Smooth muscle cell (in vitro differentiated cells): ENCODE results near the gene KIF5A. TPM values are rescaled to one million over a fixed set of nuclear protein-coding genes. Genes with fewer than 3 reads are reported as not detected.
"Not testable (repeated sequence)": the region's sequence is repeated elsewhere in the genome, so short reads cannot be mapped to it uniquely, and the experiment has no call there.

Source experiments
- DNase-seq: peaks from one replicate; lab custom pipeline; 2025; ENCODE audit not compliant: unreplicated experiment; lab: John Stamatoyannopoulos, UW
- H2AFZ ChIP-seq: fragments of 200-600 bp; sonication (generic); 2 replicates; pipeline ENCODE4 v1.6.0; 2016; ENCODE audit warnings: antibody characterized with exemption, low read depth, mild to moderate bottlenecking
- H3F3A ChIP-seq: fragments of 200-600 bp; sonication (generic); 2 replicates; pipeline ENCODE4 v1.6.0; 2017; ENCODE audit warnings: antibody characterized with exemption, low read depth
- H3K27ac ChIP-seq: fragments of 200-600 bp; sonication (generic); 2 replicates; pipeline ENCODE4 v1.5.1; 2016; ENCODE audit warnings: low read depth, mild to moderate bottlenecking
- H3K27me3 ChIP-seq: fragments of 200-600 bp; sonication (generic); 2 replicates; pipeline ENCODE4 v1.6.1; 2016; ENCODE audit warnings: low read depth, mild to moderate bottlenecking
- H3K36me3 ChIP-seq: fragments of 200-600 bp; sonication (generic); 2 replicates; pipeline ENCODE4 v1.5.1; 2016; ENCODE audit warnings: low read depth
- H3K4me1 ChIP-seq: fragments of 200-600 bp; sonication (generic); 2 replicates; pipeline ENCODE4 v1.5.1; 2016; ENCODE audit warnings: low read depth
- H3K4me2 ChIP-seq: fragments of 200-600 bp; sonication (generic); 2 replicates; pipeline ENCODE4 v1.6.0; 2016; ENCODE audit warnings: mild to moderate bottlenecking
- H3K4me3 ChIP-seq: fragments of 200-600 bp; sonication (generic); 2 replicates; pipeline ENCODE4 v1.5.1; 2016; ENCODE audit warnings: mild to moderate bottlenecking
- H3K79me2 ChIP-seq: fragments of 200-600 bp; sonication (generic); 2 replicates; pipeline ENCODE4 v1.6.0; 2016; ENCODE audit warnings: low read depth, mild to moderate bottlenecking
- H3K9ac ChIP-seq: fragments of 200-600 bp; sonication (generic); 2 replicates; pipeline ENCODE4 v1.6.0; 2016; ENCODE audit warnings: low read depth
- H3K9me3 ChIP-seq: fragments of 200-600 bp; sonication (generic); replicated peaks from 2 replicates; pipeline ENCODE4 v1.5.1; 2016; ENCODE audit warnings: low read depth
- H4K20me1 ChIP-seq: fragments of 200-600 bp; sonication (generic); 2 replicates; pipeline ENCODE4 v1.6.0; 2016; ENCODE audit warnings: low read depth
- WGBS: methylation state at CpG from one replicate; pipeline ENCODE4 v1.1.7; 2016; ENCODE audit warnings: low lambda C conversion rate; 5-methylcytosine and 5-hydroxymethylcytosine counted together
- polyA plus RNA-seq: library from polyadenylated mRNA; unstranded; fragments of >200 nt; fragmentation: Nextera tagmentation; extraction: Ambion mirVana; gene quantifications from 2 replicates; pipeline ENCODE4 v1.2.1, GENCODE V29; 2016
- total RNA-seq: library from RNA; depleted of rRNA; stranded (reverse); fragments of >200 nt; gene quantifications from 2 replicates; pipeline ENCODE4 v1.2.3, GENCODE V29; 2014
- TF ChIP-seq, protein P1 (sequence below): fragments of 200-600 bp; sonication (generic); IDR thresholded peaks from 2 replicates; pipeline ENCODE4 v1.5.1; 2017; ENCODE audit warnings: borderline replicate concordance, mild to moderate bottlenecking, antibody characterized with exemption; ENCODE audit not compliant: insufficient read depth, poor library complexity, severe bottlenecking

KIF5A gene
- total and polyA plus RNA-seq, 2 experiments from 2014 or later: 0.34 to 2.8 TPM

DNA sequence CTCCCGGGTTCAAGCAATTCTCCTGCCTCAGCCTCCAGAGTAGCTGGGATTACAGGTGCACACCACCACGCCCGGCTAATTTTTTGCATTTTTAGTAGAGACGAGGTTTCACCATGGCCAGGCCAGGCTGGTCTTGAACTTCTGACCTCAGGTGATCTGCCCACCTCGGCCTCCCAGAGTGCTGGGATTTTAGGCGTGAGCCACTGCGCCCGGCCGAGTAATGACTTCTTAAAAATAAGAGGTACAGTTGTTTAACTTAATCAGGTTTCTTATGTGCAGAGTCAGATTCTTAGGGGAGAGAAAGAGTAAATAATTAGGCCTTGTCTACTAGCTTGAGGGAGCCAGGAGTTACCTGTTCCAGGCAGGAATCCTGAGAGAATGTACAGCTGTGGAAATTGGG is 35.6 kb upstream of the KIF5A start:
- H3K27me3 ChIP-seq, H3K27ac ChIP-seq, H3K4me1 ChIP-seq, H3K4me2 ChIP-seq, H3K9ac ChIP-seq, H3K9me3 ChIP-seq, H3K36me3 ChIP-seq, DNase-seq, H2AFZ ChIP-seq, H3K4me3 ChIP-seq: not testable (repeated sequence)
- 98% methylated on average over 9 of the region's 9 CpGs for WGBS
- Histone ChIP-seq H3K79me2 (peaks cover 25% of the 10 kb centered on the region), H3F3A (peaks cover 67% of the 10 kb centered on the region), H4K20me1 (peaks cover 43% of the 10 kb centered on the region)

DNA sequence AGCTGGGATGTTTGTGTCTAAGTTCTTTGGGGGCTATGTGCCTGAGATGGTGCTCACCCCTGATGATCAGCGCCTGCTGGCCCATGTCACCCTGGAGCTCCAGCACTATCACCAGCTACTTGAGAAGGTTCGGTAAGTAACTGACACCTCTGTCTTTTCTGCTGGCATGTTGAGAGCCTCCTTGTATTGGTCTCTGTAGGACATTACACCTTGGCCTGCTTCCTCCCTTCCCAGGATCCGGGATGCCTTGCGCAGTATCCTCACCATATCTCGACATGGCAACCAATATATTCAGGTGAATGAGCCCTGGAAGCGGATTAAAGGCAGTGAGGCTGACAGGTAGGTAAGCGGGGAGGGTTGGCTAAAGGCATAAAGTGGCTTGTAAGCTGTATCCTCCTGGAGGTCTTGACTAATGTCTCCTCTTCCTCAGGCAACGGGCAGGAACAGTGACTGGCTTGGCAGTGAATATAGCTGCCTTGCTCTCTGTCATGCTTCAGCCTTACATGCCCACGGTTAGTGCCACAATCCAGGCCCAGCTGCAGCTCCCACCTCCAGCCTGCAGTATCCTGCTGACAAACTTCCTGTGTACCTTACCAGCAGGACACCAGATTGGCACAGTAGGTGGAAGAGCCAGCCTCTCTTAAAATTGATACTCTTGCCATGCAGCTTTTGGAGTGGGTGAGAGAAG is 35.0 kb upstream of the KIF5A start:
- Histone ChIP-seq H3K4me1 (peaks cover 10% of the 10 kb centered on the region), H3K4me2 (no peak overlapping the region), H2AFZ (no peak overlapping the region), H3K9me3 (no peaks in the 10 kb centered on the region), H3K36me3 (peaks cover 5% of the 10 kb centered on the region), H3F3A (peaks cover 70% of the 10 kb centered on the region), H3K4me3 (no peak overlapping the region), H3K79me2 (peaks cover 31% of the 10 kb centered on the region), H3K27ac (peak overlapping the region; percentile 98), H4K20me1 (peaks cover 50% of the 10 kb centered on the region), H3K27me3 (no peaks in the 10 kb centered on the region), H3K9ac (no peak overlapping the region)
- 96% methylated on average over 9 of the region's 9 CpGs for WGBS
- no peak for DNase-seq
- TF ChIP-seq, protein P1, sequence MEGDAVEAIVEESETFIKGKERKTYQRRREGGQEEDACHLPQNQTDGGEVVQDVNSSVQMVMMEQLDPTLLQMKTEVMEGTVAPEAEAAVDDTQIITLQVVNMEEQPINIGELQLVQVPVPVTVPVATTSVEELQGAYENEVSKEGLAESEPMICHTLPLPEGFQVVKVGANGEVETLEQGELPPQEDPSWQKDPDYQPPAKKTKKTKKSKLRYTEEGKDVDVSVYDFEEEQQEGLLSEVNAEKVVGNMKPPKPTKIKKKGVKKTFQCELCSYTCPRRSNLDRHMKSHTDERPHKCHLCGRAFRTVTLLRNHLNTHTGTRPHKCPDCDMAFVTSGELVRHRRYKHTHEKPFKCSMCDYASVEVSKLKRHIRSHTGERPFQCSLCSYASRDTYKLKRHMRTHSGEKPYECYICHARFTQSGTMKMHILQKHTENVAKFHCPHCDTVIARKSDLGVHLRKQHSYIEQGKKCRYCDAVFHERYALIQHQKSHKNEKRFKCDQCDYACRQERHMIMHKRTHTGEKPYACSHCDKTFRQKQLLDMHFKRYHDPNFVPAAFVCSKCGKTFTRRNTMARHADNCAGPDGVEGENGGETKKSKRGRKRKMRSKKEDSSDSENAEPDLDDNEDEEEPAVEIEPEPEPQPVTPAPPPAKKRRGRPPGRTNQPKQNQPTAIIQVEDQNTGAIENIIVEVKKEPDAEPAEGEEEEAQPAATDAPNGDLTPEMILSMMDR: no peak

GRCh38 chr12:57515408-57515933 is 34.4 kb upstream of the KIF5A start:
- Histone ChIP-seq H3K9me3 (no peaks in the 10 kb centered on the region), H3F3A (peaks cover 70% of the 10 kb centered on the region), H3K79me2 (peaks cover 31% of the 10 kb centered on the region), H2AFZ (no peak overlapping the region), H3K4me1 (peaks cover 10% of the 10 kb centered on the region), H3K9ac (no peak overlapping the region), H3K4me2 (no peak overlapping the region), H4K20me1 (peaks cover 47% of the 10 kb centered on the region), H3K36me3 (peaks cover 5% of the 10 kb centered on the region), H3K4me3 (no peak overlapping the region), H3K27ac (peak overlapping the region; percentile 98), H3K27me3 (no peaks in the 10 kb centered on the region)
- 97% methylated on average over 3 of the region's 3 CpGs for WGBS
- no peak for DNase-seq
- TF ChIP-seq, protein P1: no peak

- H3K4me2 ChIP-seq: no peak overlapping the region
- DNase-seq: no peak
- H3K27ac ChIP-seq: peak overlapping the region; percentile 98
- H2AFZ ChIP-seq: no peak overlapping the region
- H3K4me3 ChIP-seq: no peak overlapping the region
- no peaks in the 10 kb centered on the region for H3K27me3 ChIP-seq
- TF ChIP-seq, protein P1: no peak
- H3K79me2 ChIP-seq: peaks cover 27% of the 10 kb centered on the region
- peaks cover 12% of the 10 kb centered on the region for H3K4me1 ChIP-seq
- H4K20me1 ChIP-seq: peaks cover 47% of the 10 kb centered on the region
- WGBS: 86% methylated on average over 11 of the region's 11 CpGs
- H3K9me3 ChIP-seq: no peaks in the 10 kb centered on the region
- H3K36me3 ChIP-seq: peaks cover 5% of the 10 kb centered on the region
- no peak overlapping the region for H3K9ac ChIP-seq
- peaks cover 67% of the 10 kb centered on the region for H3F3A ChIP-seq
Measured at GRCh38 chr12:57515934-57516541, 33.8 kb upstream of the KIF5A start.
